Adrenal gland (tissue), 5 donors: ENCODE data around the gene C18orf63.

Experiments used
- CTCF ChIP-seq, 6 experiments: fragments of 450-650 bp in 4 of 6; fragments of 200-600 bp in 2 of 6; sonication (generic) in 1 of 6; IDR thresholded peaks; 1 replicate in 5 of 6; 2 replicates in 1 of 6; pipeline versions ENCODE4 v1.5.1 to v1.8.0; 2016 to 2021; ENCODE audit warnings: antibody characterized with exemption in 6 of 6, mild to moderate bottlenecking in 2 of 6, moderate library complexity in 1 of 6
- POLR2A ChIP-seq, 2 donors: fragments of 450-650 bp; IDR thresholded peaks; one replicate each; pipeline ENCODE4 v1.6.1; 2017; ENCODE audit warnings: antibody characterized with exemption in 2 of 2, mild to moderate bottlenecking in 2 of 2, moderate library complexity in 1 of 2
- donor health status: DM: no; HTN: no; CAD: no.

GRCh38 chr18:74337912-74338309 is 22.3 kb downstream of the C18orf63 start:
- TF ChIP-seq CTCF (IDR thresholded peaks at IDR 0.05): no peak
- TF ChIP-seq POLR2A (IDR thresholded peaks at IDR 0.05): no peak
